GM21360 (cell line): Measurements from ENCODE around the gene MOV10.

Source experiments
- ATAC-seq: cut with Tn5 transposase; IDR thresholded peaks from one replicate; pipeline ENCODE4 v1.9.1; 2021; ENCODE audit warnings: mild to moderate bottlenecking, moderate library complexity; ENCODE audit not compliant: unreplicated experiment

The MOV10 gene

GRCh38 chr1:112698366-112699310, 24.2 kb downstream of the MOV10 start:
- ATAC-seq = no peak

- ATAC-seq = no peak
Observed at GRCh38 chr1:112699425-112700144, 25.1 kb downstream of the MOV10 start.

GRCh38 chr1:112700290-112701226, 26.1 kb downstream of the MOV10 start:
- peak; percentile 30 for ATAC-seq

- ATAC-seq = no peak
Observed at GRCh38 chr1:112701227-112702066, 27.0 kb downstream of the MOV10 start.

DNA sequence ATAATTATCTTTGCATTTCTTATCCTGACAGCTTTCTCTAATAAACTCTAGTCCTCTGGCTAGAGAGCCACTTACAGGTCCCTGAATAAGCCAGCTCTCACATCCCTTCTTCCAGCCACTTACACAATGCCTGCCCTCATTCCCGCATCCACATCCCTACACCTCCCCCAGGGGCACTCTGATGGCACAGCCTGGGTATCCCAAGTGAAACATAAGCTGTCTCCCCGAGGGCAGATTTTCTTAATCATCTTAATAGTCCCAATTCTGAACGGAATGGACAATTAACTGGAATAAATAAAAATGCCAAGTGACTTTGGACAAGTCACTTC, 27.6 kb downstream of the MOV10 start:
- ATAC-seq = no peak

GRCh38 chr1:112702420-112703261, 28.2 kb downstream of the MOV10 start:
- no peak for ATAC-seq

DNA sequence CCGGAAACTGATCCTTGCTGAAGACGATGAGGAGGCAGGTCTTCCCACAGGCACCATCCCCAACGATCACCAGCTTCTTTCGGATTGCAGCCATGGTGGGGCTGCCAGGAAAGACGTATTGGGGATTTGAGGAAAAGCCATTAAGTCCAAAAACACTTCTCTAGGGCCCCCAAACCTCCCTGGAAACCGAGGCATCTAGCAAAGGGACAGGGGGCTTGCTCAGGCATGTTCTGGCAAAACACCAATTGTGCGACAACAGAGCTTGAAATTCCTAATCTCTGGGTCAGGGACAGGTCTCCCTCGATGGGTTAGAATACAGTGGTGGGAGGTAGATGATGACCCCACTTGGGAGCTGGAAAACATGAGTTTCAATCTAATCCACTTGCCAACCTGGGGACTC, 29.2 kb downstream of the MOV10 start:
- no peak for ATAC-seq

- ATAC-seq = no peak
Observed at GRCh38 chr1:112704391-112704933, 30.0 kb downstream of the MOV10 start.

DNA sequence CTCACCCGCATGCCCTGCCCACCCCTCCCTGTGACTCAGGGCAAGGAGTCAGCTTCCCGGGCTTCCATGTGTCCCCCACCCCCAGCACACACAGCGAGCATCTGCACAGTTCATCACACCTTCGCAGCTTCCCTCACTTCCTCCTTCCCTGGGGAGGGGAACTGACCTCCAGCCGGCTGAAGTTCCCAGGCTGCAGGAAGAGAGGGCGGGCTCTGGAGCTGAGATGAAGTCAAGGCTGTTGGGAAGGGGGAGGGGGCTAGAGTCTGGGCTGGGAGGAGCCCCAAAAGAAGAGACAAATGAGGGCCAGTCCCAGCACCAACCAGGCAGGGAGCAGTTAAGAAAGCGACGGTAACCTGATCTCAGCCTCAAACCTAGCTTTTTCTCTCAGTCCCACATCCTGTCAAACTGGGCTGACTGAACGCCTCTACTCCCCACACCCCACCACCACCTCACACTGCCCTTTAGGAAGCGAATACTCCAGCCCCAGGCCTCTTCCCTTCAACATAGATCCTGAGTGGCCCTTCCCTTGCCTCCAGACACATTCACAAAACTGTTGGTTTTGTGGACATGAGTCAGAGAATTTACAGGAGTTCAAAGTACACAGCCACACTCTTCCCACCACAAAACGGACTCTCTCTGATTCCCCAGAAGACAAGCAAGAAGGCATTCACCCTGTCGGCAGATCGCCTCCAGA, 30.6 kb downstream of the MOV10 start:
- ATAC-seq = peak; percentile 59

- peak; percentile 46 for ATAC-seq
Observed at GRCh38 chr1:112706505-112707220, 32.2 kb downstream of the MOV10 start, which contains the start of gene RHOC. RHOC (minus strand) TSS chr1:112707127; CDS start chr1:112703799, 3,328 bp downstream.

DNA sequence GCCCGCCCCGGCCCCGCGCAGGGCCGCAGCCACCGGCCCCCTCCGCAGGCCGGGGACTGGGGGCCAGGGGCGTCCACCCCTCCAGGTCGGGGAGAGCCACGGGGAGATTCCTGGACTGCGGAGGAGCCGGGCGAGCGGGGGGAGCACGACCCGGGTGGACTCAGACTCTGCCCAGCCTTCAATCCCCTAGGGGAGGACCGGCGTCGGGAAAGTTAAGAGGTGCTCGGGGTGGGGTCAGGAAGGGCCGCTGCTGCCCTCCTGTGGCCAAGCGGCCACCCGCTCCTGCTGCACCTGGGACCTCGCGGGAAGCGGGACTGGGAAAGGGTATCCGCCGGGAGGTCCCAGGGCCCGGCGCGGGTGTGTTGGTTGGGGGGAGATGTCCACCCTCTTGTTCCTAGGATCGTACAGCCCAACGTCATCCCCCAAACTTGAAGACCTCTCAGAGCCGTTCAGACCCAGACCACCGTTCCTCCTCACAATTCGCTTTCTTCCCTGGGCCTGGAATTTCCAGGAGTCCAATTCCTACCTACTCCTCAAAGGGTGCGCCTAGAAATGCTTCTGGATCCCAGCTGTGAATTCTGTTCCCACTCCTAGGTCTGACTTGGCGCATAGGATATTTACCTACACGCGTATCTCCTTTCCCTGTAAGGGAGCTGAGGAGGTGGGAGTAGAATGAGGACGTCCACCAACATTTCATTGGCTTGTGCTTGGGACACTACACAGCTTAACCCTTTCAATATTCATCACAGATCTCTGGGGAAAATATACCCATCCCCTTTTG, 33.0 kb downstream of the MOV10 start:
- peak; percentile 37 for ATAC-seq

- ATAC-seq = no peak
Observed at GRCh38 chr1:112708002-112708448, 33.6 kb downstream of the MOV10 start.

- no peak for ATAC-seq
Observed at GRCh38 chr1:112708489-112708888, 34.0 kb downstream of the MOV10 start.

DNA sequence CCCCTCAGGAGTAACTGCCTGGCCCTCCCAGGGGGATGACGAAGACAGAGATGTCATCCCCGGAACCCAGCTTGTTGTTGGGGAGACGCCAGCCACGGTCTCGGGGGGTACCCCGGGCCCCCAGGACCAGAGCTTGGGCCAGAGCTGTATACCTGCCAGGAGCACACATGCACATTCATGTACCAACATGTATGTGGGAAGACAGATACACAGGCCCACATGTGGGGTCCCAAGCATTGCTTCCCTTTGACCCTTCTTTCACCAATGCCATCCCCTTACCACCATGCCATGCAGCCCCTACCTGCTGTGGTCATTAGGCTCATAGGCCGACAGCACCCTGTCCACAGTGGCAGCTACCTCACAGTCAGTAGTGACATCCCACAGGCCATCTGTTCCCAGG, 35.7 kb downstream of the MOV10 start:
- no peak for ATAC-seq

DNA sequence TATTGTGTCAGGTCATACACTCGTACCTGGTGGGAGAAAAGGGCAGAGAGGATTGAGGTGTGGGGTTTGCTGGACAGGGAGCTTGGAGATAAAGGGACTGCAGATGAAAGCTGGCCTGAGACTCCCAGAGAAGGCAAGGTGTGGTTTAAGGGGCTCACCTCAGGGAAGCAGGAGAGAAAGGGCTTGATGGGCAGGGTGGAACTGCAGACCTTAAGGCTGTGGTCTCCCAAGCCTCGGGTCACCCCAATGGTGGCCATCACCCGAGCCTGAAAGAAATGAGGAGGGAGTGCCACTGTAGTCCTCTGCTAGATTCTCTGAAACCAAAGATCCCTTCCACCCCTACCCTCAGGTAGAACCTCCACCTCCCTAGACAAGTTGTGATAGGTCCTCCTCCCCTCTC, 36.1 kb downstream of the MOV10 start:
- ATAC-seq = no peak

DNA sequence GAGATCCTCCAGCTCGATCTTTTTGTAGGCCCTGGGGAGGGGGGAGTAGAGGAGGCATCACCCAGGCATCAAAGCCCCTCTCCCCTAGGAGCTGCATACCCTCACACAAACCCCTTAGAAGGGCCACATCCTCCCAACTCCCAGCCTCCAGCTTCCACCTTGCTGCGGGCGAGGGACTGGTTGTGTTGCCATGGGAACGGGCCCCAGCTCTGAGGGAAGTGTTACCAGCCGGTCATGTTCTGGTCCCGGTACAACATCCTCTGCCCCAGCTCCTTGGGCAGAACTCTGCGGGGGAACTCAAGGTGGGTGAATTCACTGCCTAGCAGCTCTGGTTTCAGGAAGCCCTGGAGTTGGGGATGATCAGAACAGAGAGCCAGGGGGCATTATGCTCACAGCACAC, 36.6 kb downstream of the MOV10 start:
- ATAC-seq = no peak

- no peak for ATAC-seq
Observed at GRCh38 chr1:112711670-112712069, 37.2 kb downstream of the MOV10 start.
